ENCODE data around the gene RBM38. TPM values are rescaled to one million over a fixed set of nuclear protein-coding genes. Genes with fewer than 3 reads are reported as not detected.

Gene RBM38
- total RNA-seq, 1 experiment from 2014 or later = 53.5 TPM

DNA sequence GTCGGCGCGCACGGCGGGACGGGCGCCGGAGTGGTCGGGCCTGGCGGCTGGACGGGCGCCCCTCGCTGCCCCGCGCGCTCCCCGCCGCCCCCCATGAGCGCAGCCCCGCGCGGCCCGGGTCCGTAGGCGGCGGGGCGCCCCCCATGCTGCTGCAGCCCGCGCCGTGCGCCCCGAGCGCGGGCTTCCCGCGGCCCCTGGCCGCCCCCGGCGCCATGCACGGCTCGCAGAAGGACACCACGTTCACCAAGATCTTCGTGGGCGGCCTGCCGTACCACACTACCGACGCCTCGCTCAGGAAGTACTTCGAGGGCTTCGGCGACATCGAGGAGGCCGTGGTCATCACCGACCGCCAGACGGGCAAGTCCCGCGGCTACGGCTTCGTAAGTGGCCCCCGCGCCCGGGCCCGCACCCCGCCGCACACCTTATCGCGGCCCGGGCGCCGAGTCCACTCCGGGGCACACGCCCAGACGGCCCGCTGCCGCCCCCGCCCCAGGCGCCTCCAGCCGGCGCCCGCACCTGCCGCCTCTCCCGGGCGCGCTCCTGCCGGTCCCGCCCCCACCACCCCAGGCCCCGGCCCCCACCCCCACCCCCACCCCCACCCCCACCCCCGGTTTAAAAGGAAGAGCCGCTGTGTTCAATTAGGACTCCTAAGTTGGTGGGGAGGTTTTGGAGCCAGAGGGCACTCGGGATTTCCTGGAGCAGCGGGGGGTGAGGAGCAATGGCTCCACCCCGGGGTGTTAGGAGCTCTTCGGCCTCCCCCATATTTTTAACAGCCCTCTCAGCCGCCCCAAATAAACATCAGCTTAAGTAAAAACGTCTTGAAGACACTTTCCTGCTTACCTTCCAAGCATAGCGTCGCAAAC, 474 bp downstream of the RBM38 start:
- DNase-seq (ENCODE audit: low spot score) = no peak

DNA sequence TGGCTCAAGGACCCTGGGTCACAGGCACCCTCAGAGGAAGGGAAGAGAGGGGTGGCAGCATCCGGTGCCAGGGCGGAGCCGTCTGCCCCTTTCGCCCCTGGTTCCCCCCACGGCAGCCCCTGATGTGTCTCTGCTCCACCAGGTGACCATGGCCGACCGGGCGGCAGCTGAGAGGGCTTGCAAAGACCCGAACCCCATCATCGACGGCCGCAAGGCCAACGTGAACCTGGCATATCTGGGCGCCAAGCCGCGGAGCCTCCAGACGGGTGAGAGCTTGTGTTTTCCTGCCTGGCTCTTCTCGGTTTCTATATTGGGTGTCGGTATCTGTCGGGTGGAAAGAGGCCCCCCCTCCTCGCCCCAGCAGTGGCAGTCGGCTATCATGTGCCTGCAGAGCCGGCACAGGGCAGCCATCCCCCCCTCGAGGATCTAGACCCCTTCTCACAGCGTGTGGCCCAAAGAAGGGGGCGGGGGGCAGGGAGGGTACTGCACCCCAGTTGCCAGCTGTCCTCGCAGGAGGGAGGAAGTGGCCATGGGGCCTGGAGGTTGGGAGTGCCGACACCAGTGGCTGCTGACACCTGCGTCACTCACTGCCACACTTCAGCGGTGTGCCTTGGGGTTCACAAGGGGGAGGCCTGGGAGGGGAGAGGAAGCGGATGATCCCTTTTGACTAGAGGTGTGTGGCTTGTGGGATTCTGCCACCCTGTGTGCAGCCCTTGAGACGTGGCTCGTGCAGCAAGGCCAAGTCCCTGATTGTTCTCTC, 1.5 kb downstream of the RBM38 start:
- DNase-seq (ENCODE audit: low spot score) = no peak

DNA sequence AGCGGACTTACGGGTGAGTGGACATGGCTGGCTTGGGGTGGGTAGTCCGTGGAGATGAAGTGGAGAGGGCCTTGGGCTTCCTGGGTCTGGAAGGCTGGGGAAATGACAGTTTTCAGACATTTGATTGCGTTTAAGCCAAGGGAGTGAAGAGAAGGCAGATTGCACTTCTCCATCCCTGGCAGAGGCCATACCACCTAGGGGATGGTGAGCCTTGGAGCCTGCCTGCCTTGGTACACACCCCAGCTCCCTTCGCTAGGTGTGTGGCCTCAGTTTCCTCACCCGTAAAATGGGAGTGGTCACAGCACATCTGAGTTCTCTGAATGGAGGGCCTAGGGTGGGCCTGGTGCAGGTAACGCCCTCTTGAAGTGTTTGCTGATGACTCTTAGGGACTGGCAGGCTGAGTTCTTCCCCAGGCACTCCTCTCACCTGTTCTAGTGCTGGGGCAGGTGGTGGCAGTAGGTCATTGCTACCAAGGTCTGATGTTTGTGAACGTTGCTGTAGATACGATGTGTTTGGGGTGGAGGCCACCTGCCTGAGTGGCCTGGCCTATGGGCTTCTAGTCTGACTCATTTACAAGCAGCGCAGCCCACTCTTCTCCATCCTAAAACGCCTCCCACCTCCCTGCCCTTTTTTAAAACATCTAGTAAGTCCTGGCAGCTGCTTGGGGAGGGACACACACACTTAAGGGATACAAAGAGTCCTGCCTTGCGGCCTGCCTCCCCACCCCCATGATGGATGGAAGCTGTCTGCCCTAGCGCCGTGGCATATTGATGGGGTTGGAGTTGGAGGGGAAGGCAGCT, 2.3 kb downstream of the RBM38 start:
- DNase-seq (ENCODE audit: low spot score) = no peak

DNA sequence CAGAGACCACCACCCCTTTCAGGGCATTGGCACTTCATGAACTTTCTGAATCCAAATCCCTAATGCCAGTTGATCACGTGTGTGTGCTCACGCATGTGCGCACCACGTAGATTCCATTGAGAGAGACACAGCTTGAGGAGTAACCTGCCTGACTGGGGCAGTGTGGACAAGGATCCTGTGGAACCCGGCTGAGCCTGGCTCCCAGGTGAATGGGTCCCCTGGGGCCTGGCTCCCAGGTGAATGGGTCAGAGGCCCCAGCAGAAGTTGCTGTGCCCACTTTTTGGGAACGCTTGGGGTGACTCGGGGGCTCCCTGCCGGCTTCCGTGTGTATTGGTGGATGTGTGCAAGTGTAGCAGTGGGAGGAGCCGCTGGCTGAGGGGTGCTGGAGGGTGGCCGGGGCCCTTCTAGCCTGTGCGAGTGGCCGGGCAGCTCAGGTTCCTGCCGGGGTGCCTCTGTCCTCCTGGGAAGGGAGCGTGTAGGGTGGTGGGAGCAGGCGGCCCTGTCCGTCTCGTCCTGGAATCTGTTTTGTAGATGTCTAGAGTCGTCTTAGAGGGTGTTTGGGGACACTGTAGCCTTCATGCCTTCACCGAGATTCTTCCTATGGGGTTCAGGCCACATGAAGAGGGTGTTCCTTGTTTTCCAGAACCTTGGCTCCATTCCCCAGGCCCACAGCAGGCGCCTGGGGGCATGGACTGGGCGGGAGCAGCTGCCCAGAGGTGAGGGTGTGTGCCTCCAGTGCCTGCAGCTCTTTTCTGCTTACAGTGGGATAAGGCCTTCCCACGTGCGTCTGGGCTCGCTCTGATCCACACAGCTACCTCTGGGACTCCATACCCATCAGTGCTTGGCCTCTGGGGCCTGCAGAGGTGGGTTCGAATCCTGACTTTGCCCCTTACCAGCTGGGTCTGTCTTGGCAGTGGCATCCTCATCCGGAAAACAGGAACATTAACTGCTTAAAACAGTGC, 3.2 kb downstream of the RBM38 start:
- no peak for DNase-seq (ENCODE audit: low spot score)

DNA sequence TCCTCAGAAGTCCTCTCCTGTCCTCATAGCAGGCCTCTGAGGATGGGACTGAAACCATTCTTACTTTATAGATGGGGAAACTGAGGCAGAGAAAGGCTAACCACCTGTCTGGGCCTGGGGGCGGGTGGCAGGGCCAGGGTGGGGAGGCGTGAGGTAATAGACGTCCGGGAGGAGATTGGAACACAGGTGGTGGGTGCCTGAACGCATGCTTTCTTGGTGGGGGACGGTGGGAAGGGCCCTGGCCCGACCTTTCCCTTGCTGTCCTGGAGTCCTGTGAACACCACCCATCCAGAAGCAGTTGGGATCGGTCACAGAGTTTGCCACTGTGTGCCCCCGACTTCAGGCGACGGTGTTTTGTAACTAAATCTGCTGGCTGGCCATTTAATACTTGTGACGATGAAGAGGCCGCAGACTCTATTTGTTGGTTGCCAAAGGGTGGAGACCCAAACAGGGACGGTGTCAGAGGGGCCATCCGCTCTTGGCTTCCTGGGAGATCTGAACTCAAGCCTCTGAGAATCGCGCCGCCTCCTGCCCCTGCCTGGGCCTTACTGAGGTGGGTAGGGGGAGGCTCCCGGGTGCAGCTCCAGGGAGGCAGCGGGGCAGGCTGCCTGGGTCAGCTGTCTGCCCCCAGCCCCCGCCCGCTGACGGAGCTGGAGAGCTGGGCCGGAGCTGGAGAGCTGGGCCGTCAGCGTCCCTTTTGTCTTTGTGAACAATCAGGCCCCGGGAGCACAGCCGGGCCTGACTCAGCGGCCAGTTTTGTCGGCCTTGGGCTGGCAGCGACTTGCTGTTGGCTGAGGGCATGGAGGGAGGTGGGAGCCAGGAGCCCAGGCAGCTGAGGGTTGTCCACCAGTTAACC, 4.1 kb downstream of the RBM38 start:
- DNase-seq (ENCODE audit: low spot score) = peak; percentile 45

DNA sequence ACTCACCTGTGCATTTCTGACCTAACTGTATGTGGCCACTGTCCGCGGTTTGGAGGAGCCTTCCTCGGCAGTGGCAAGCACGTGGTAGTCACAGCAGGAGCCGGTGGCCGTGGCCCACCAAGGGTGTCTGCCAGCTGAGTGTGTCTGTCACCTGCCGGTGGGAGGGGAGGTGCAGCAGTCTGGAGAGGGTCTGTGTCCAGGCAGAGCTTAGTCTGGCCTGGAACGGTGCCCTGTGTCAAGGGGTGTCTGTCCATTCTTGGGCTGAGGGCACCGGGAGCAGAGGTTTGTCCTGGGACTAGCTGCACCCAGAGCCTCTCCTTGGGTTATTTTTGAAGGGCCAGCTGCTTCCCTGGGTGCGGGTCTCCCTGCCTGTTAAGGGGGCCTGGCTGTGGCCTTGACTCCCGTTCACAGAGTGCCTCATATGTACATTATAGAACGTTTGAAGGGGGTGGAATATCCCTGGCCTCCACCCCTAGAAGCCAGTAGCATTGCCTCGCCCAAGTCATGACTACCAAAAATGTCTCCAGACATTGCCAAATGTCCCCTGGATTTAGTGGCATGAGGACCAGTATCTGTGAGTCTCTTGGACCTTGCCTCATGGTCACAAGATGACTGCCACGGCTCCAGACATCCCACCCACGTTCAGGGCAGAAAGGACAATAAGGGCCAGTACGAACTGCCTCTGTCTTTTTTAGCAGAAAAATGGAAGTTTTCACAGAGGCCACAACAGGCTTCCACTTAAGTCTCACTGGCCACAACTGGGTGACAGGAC, 5.2 kb downstream of the RBM38 start:
- DNase-seq (ENCODE audit: low spot score) = no peak

DNA sequence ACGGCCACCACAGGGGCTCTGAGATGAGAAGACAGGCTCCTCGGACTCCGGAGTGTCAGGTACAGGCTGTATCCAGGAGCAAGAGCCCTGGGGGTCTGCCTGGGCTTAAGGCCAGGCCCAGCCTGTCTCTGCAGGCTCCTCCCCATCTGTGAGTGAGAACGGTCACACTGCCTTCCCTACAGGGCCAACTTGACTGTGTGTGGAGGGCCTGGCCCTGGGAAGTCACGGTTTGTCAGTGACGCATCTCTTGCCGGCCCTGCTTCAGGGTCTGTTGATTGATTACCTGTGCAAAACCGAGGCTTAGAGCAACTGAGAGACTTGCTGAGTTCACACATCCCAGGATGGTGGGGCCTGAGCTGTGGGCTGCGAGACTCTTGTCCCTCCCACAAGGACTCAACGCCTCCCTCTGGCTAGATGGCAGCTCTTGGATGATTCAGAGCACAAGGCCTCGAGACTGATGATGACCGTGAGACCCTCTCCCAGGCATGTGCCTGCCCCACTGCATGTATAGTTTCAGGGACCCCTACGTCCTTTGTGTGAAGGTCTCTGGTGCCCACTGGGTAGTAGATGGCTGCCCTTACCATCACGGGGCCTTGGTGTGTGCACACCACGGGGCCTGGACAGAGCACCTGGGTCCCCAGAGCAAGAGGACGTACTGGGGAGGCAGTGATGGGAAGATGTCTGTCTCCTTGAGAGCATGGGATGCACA, 5.9 kb downstream of the RBM38 start:
- no peak for DNase-seq (ENCODE audit: low spot score)

DNA sequence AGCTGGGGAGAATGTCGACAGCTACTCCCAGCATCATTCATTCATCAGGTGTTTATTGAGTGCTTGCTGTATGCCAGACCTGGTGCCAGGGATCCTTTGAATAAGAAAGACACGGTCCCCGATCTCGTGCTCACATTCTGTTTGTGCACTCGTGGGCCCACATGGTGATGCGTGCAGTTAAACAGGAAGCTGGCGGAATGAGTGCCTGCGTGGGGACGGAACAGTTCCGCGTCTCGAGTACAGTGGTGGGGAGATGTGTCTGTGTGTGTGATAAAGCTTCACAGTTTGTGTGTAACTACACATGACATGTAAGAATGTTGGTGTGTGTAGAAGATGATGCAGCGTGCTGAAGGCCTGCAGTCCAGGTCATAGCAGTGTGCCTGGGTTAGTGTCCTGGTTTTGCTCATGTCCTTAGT, 6.5 kb downstream of the RBM38 start:
- no peak for DNase-seq (ENCODE audit: low spot score)

DNA sequence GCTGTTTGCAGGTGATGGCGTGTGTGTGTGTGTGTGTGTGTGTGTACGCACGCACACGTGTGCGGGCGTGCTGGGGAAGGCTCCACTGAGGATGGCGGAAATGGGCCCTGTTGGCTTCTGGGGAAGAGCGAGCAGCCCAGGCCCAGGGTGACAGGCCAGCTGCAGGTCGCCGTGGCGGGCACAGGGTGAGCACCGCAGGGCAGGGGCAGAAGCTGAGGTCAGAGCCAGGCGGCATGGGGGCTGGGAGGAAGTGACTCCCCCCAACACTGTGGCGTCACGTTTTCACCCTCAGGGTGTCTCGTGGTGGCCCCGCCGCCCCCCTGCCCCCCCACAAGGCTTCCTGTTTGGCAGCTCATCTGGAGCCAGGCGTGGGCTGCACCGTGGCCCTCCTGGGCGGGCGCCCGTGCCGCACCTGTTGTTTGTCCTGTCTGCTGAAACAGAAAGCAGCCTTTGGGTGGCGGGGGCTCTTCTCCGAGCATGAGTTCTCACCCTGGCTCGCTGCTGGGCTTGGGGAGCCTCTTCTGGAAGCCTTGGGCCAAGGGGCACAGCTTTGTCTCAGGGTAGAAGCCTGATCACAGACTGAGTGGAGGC, 7.1 kb downstream of the RBM38 start:
- DNase-seq (ENCODE audit: low spot score) = no peak

DNA sequence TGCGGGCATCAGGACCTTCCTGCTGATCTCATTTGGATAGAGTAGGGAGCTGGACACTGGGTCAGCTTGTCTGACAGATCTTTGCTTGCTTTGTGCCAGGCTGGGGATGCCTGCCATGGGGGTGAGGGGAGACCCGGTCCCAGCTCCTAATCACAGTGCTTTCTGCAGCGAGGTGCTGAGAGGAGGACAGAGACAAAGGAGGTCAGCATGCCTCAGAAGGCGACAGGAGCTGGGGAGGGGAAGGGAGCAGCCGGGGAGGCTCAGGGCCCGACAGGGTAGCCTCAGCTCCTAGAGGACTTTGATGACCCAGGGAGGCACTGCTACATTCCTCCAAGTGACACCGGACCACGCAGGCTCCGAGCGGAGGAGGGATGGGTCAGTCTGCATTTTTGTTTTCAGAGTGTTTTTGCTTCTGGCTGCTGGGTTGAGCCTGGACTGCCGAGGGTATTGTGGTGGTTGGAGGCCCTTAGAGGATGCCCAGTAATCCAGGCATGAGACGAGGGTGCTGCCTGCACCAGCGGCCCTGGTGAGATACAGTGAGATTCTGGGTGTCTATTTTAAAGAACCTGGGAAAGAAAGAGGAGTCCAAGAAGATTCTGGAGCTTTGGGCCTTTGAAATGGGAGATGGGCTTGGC, 7.8 kb downstream of the RBM38 start:
- no peak for DNase-seq (ENCODE audit: low spot score)

DNA sequence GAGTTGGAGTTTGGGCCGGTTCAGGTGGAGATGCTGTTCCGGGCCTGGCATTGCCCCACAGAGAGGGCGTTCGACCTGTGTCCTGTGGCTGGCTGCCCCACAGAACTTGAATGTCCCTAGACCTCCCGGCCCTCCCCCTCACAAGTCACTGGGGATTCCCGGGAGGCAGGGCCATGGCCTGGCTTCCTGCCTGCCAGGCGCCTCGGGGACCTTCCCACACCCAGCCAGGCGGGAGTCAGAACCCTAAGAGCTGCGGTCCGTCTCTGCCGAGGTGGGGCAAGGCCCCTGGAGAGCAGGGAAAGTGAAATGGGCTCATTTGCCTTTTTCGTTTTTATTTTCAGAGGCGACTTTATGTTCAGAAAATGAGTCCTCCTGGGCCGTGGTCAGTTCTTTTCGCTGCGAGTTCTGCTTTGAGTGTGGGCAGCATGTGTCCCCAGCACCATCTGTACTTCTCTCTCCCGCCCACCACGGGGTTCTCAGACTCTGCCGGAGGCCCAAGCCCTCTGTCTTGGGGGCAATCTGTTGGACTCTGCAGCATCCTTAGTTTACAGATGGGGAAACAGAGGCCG, 8.5 kb downstream of the RBM38 start:
- DNase-seq (ENCODE audit: low spot score) = peak; percentile 68

DNA sequence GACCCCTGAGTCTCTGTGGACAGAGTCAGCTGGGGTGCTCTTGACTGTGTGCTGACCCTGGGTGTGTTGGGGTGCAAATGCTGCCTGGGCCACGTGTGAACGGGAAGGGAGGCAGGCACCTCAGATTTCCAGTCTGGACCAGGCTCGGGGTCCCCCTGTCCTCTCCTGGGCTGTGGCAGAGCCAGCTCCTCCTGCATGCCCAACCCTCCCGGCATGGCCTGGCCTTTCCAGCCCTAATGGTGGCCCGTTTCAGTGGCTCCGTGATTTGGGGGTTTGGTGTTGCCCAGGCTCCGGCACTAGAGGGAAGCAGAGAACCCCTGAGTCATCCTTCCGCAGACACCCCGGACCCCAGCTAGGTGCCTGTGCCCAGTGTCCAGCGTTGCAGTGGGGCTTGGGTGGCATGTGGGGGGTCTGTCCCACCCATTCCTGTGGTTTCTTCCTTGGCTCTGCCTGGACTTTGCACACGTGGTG, 9.1 kb downstream of the RBM38 start:
- DNase-seq (ENCODE audit: low spot score) = peak; percentile 62

DNA sequence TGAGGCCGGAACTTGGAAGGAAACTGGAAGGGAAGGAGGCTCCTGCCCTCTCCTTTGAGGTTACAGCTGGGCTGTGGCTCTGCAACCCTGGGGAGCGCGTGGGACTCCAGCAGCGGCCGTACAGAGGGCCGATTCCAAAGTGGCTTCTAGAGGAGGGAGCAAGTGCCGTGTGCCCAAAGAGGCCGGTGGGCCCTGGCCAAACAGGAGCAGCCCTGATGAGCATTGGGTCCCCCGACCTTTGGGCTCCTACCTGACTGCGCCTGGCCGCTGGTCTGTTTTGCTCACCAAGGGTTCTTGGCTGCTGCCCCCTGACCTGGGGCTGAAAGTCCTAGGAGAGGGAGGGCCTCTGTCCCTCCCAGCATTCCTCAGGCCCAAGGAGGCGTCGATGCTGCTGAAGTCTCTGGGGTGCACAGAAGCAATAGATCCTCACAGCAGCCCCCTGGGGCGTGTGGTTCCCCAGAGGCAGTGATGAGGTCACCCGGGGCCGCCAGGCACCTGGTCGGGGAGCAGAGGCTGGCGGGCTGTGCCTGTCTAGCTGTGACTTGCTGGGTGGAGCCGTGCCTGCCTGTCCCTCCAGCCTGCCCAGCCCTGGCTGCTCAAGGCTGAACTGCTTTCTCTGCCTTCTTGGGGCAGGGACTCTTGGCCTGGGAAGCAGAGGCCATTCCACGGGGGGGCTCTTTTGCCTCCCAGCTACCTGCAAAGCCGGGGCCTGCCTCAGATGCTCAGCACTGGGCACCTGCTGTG, 9.8 kb downstream of the RBM38 start:
- peak; percentile 44 for DNase-seq (ENCODE audit: low spot score)

DNA sequence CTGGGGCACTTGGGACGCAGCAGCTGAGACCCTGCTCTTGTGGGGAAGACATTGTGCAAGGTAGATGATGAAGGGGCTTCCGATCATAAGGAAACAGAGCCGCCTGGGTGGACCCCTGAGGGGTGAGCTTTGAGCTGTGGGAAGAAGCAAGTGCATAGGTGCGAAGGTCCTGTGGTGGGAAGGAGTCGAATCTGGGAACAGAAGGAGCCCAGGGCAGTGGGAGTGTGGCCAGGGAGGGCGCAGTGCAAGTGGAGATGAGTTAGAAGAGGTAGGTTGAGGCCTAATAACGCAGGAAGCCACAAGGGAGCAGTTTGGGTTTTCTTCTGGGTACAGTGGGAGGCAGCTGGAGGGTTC, 10.3 kb downstream of the RBM38 start:
- DNase-seq (ENCODE audit: low spot score) = no peak

DNA sequence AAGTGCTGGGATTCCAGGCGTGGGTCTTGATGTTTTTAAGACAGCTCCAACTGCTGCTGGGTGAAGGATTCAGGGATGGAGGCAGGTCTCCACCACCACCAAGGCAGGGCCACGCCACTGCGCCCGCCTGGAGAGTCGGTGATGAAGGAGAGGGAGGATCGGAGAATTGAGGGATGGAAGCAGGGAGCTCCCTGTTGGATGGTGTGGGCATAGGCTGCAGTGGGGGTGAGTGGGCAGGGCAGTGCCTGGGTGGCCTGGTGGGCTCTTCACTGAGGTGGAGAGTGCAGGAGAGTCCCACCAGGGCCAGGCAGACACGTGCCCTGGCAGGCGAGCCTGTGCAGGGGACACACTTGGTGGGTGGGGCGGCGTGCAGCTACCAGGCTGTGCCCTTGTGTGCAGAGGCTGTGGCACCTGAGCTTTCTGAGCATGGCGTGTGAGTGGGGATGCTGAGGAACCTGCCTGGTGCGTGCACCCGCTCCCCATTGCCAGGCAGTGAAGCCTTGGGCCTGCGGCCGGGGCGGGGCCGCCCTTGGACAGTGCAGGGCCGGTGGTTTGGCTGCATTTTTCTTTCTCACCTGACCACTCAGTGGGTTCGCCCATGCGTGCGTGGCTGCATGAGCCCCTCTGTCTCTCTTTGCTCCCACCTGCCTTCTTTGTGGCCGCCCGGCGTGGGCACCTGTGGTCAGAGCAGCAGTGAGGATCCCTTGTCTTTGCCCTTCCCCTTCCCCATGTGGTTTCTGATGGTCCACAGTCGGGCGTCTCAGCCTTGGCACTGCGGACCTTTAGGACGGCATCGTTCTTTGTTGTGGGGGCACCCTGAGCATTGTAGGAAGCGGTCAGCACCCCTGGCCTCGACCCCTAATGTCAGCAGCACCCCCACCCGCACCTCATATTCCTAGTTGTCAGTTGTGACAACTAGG, 11.3 kb downstream of the RBM38 start:
- no peak for DNase-seq (ENCODE audit: low spot score)

DNA sequence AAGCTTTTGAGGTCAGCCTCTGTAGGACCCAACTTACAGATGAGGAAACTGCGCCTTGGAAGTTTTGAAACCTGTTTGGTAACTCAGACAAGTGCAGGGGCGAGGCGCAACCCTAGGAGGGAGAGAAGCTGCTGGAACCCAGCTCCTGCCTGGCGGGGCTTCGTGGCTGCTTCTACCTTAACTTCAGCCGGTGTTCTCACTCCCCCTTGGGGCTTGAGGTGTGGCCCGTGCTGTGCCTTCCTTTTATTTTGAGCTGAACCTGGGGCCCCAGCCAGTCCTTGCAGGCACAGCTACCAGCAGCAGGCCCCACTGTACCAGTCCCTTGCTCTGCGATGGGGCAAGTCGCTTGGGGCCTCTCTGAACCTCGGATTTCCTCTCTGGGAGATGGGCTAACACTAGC, 12.0 kb downstream of the RBM38 start:
- no peak for DNase-seq (ENCODE audit: low spot score)

All from A172 (cell line).